Measurements from ENCODE around the gene RMDN2. TPM values are rescaled to one million over a fixed set of nuclear protein-coding genes. Genes with fewer than 3 reads are reported as not detected.

Gene RMDN2
- total RNA-seq, 1 donor from 2014 or later: 4.8 TPM

Other genes with a start within 250 kb of the RMDN2 start
- gene CYP1B1, start 150.9 kb downstream of the RMDN2 start, total RNA-seq: 92.7 TPM